Measurements from ENCODE around the gene KIAA0040. TPM values are rescaled to one million over a fixed set of nuclear protein-coding genes. Genes with fewer than 3 reads are reported as not detected.

Gene KIAA0040
- total and polyA plus RNA-seq, 10 of the 15 experiments (the other 5 are each of a cell fraction or from before 2014, with no cell fraction given): 7.6 to 47.7 (median 23.5) TPM

- in situ Hi-C loops (cut with MboI): no loop called here
- no peaks in the 10 kb centered on the region for H3K36me3 ChIP-seq (ENCODE audit: control insufficient read depth in 2 of 2, insufficient read depth in 2 of 2, low read length in 1 of 2)
- no peaks in the 10 kb centered on the region for H3K9me3 ChIP-seq (replicated peaks; ENCODE audit: control insufficient read depth, insufficient read depth, low read length)
- H3K79me2 ChIP-seq (ENCODE audit: control insufficient read depth, insufficient read depth, low read length): no peaks in the 10 kb centered on the region
- H3K4me3 ChIP-seq: no peak overlapping the region
- SMC1A ChIA-PET (ENCODE audit: uncharacterized antibody, unreplicated experiment): interaction anchor here (0.6 to 2.9 kb wide), 17 partner anchors 9 to 115 kb away, joined by 3 to 25 read pairs (median 5); no protein-coding TSS in a partner anchor
- peaks cover 18% of the 10 kb centered on the region for H3K4me1 ChIP-seq (ENCODE audit: control insufficient read depth, insufficient read depth, low read length)
- FAIRE-seq (no peak), ATAC-seq (no peak), DNase-seq (ENCODE audit: low read depth, low spot score) (no peak)
- POLR2A ChIA-PET: interaction anchor here (0.6 to 1.8 kb wide), 3 partner anchors 9 to 47 kb away, joined by 3 to 11 read pairs (median 6); no protein-coding TSS in a partner anchor
- 75% methylated on average over 5 of the region's 5 CpGs for WGBS (ENCODE audit: insufficient coverage, insufficient replicate concordance, low lambda C conversion rate, missing lambda C conversion rate)
- H2AFZ ChIP-seq (ENCODE audit: control insufficient read depth, low read depth, low read length): no peak overlapping the region
- H3K27ac ChIP-seq (ENCODE audit: control insufficient read depth, insufficient read depth): no peak overlapping the region
- intact Hi-C loops (cut with micrococcal nuclease; ENCODE audit: unreplicated experiment): no loop called here
- RAD21 ChIA-PET (ENCODE audit: unreplicated experiment): interaction anchor here (0.7 to 3.2 kb wide), 11 partner anchors 12 to 114 kb away, joined by 3 to 20 read pairs (median 5); no protein-coding TSS in a partner anchor
- peak overlapping the region; percentile 33; the same call in 1 of the 2 replicates for H3K4me2 ChIP-seq (ENCODE audit: control insufficient read depth, insufficient read depth)
- no TSS peak for BruUV-seq (replicated peaks)
- H3K9ac ChIP-seq (ENCODE audit: control insufficient read depth, insufficient read depth, low read length): no peak overlapping the region
- CTCF ChIA-PET: interaction anchor here (0.7 to 2.5 kb wide), 10 partner anchors 9 to 115 kb away, joined by 3 to 15 read pairs (median 4); no protein-coding TSS in a partner anchor
- no peaks in the 10 kb centered on the region for H4K20me1 ChIP-seq (ENCODE audit: control insufficient read depth, insufficient read depth)
- H3K27me3 ChIP-seq (replicated peaks in 1 of 2; ENCODE audit: control insufficient read depth in 2 of 2, insufficient read depth in 2 of 2, low read length in 1 of 2): no peaks in the 10 kb centered on the region
- TF ChIP-seq SREBF1 (IDR thresholded peaks at IDR 0.05; ENCODE audit: low read length) (no peak), NR2C1 (IDR thresholded peaks at IDR 0.05) (no peak), ZBTB11 (CRISPR knock-in tag; IDR thresholded peaks at IDR 0.05) (no peak), SMAD5 (IDR thresholded peaks at IDR 0.05; ENCODE audit: low read depth) (no peak), PAX5 (IDR thresholded peaks at IDR 0.05; ENCODE audit: borderline replicate concordance, low read depth, low read length) (no peak), SREBF2 (IDR thresholded peaks at IDR 0.05; ENCODE audit: low read length) (no peak), CREM (IDR thresholded peaks at IDR 0.05; ENCODE audit: low read depth) (no peak), SRF (IDR thresholded peaks at IDR 0.05; ENCODE audit: low read depth in 2 of 2, low read length in 2 of 2) (no peak), BCLAF1 (IDR thresholded peaks at IDR 0.05) (no peak), MXI1 (IDR thresholded peaks at IDR 0.05; ENCODE audit: low read depth, low read length) (no peak), ZNF274 (IDR thresholded peaks at IDR 0.05; ENCODE audit: insufficient read depth, insufficient read length) (no peak), PRDM15 (CRISPR knock-in tag; IDR thresholded peaks at IDR 0.05) (no peak), EZH2 (IDR thresholded peaks at IDR 0.05; ENCODE audit: borderline replicate concordance, control insufficient read depth, low read depth, low read length) (no peak), SIN3A (IDR thresholded peaks at IDR 0.05; ENCODE audit: low read depth, low read length) (no peak)
These were observed 11.0 kb upstream of the KIAA0040 start for GRCh38 chr1:175203570-175204068.
